ENCODE results near the gene PRXL2B.
A peak's percentile ranks its signal among the peaks of the same experiment; 100 is the strongest.

PRXL2B gene

GRCh38 chr1:2584686-2585317 lies 1.8 kb upstream of the PRXL2B start:
- H3K4me3 ChIP-seq (ENCODE audit: low read length), result no peak overlapping the region
- no peak for TF ChIP-seq CTCF (IDR thresholded peaks at IDR 0.05; ENCODE audit: insufficient read depth, low read depth, low read length, missing control alignments)
- DNase-seq (ENCODE audit: low read depth), result no peak

- DNase-seq (ENCODE audit: low read depth), result peak; percentile 31
- peak overlapping the region; percentile 74 for H3K4me3 ChIP-seq (ENCODE audit: low read length)
- no peak for TF ChIP-seq CTCF (IDR thresholded peaks at IDR 0.05; ENCODE audit: insufficient read depth, low read depth, low read length, missing control alignments)
Observed at GRCh38 chr1:2585318-2586092, 1.1 kb upstream of the PRXL2B start.

- peak; percentile 24 for DNase-seq (ENCODE audit: low read depth)
- no peak for TF ChIP-seq CTCF (IDR thresholded peaks at IDR 0.05; ENCODE audit: insufficient read depth, low read depth, low read length, missing control alignments)
- H3K4me3 ChIP-seq (ENCODE audit: low read length), result peak overlapping the region; percentile 63
Observed at GRCh38 chr1:2587071-2587859, 688 bp downstream of the PRXL2B start.

GRCh38 chr1:2587860-2588571 lies 1.4 kb downstream of the PRXL2B start:
- DNase-seq (ENCODE audit: low read depth), result no peak
- TF ChIP-seq CTCF (IDR thresholded peaks at IDR 0.05; ENCODE audit: insufficient read depth, low read depth, low read length, missing control alignments), result no peak
- H3K4me3 ChIP-seq (ENCODE audit: low read length), result no peak overlapping the region

- no peak for TF ChIP-seq CTCF (IDR thresholded peaks at IDR 0.05; ENCODE audit: insufficient read depth, low read depth, low read length, missing control alignments)
- DNase-seq (ENCODE audit: low read depth), result no peak
- H3K4me3 ChIP-seq (ENCODE audit: low read length), result no peak overlapping the region
Observed at GRCh38 chr1:2588661-2589430, 2.3 kb downstream of the PRXL2B start.
